GM23338 (cell line): ENCODE measurements around the gene CCNK. TPM values are rescaled to one million over a fixed set of nuclear protein-coding genes. Genes with fewer than 3 reads are reported as not detected.

Experiments
- ATAC-seq: fragments of 200-7000 bp; cut with Tn5 transposase; 3 replicates; pipeline ENCODE4 v1.9.1; 2020
- DNase-seq: peaks from one replicate; pipeline ENCODE4 v3.0.0-alpha.2; 2015; ENCODE audit warnings: low spot score
- H2AFZ ChIP-seq: fragments of 200-600 bp; sonication (generic); 2 replicates; pipeline ENCODE4 v1.8.0; 2016; ENCODE audit warnings: antibody characterized with exemption, mild to moderate bottlenecking, moderate library complexity
- H3F3A ChIP-seq: fragments of 200-600 bp; sonication (generic); replicated peaks from 2 replicates; pipeline ENCODE4 v1.8.0; 2017; ENCODE audit warnings: antibody characterized with exemption, mixed run types, low read depth
- H3K27ac ChIP-seq: fragments of 200-600 bp; sonication (generic); 2 replicates; pipeline ENCODE4 v1.6.1; 2016; ENCODE audit warnings: low read depth
- H3K27me3 ChIP-seq: fragments of 200-600 bp; sonication (generic); 2 replicates; pipeline ENCODE4 v1.8.0; 2016; ENCODE audit warnings: mild to moderate bottlenecking, mixed run types, moderate library complexity; ENCODE audit not compliant: insufficient read depth
- H3K36me3 ChIP-seq: fragments of 200-600 bp; sonication (generic); 2 replicates; pipeline ENCODE4 v1.8.0; 2016; ENCODE audit warnings: mild to moderate bottlenecking; ENCODE audit not compliant: insufficient read depth
- H3K4me1 ChIP-seq: fragments of 200-600 bp; sonication (generic); 2 replicates; pipeline ENCODE4 v1.8.0; 2016; ENCODE audit warnings: mild to moderate bottlenecking, moderate library complexity; ENCODE audit not compliant: insufficient read depth
- H3K4me2 ChIP-seq: fragments of 200-600 bp; sonication (generic); 2 replicates; pipeline ENCODE4 v1.7.1; 2017; ENCODE audit warnings: mixed run types
- H3K4me3 ChIP-seq: fragments of 200-600 bp; sonication (generic); 2 replicates; pipeline ENCODE4 v1.6.1; 2016; ENCODE audit warnings: mixed run types
- H3K79me2 ChIP-seq: fragments of 200-600 bp; sonication (generic); replicated peaks from 2 replicates; pipeline ENCODE4 v1.8.0; 2017; ENCODE audit warnings: mild to moderate bottlenecking; ENCODE audit not compliant: insufficient read depth
- H3K9me2 ChIP-seq: fragments of 200-600 bp; sonication (generic); 2 replicates; pipeline ENCODE4 v1.8.0; 2017; ENCODE audit not compliant: insufficient read depth
- H4K20me1 ChIP-seq: fragments of 200-600 bp; sonication (generic); replicated peaks from 2 replicates; pipeline ENCODE4 v1.8.0; 2017; ENCODE audit warnings: mild to moderate bottlenecking; ENCODE audit not compliant: insufficient read depth
- H3K27ac Mint-ChIP-seq: 2 replicates; pipeline ENCODE4 v1.8.0; 2020; ENCODE audit warnings: inconsistent platforms, mild to moderate bottlenecking, moderate library complexity, mixed read lengths
- H3K27me3 Mint-ChIP-seq: 3 replicates; pipeline ENCODE4 v1.8.0; 2022; ENCODE audit warnings: low read depth, mild to moderate bottlenecking, moderate library complexity, mixed read lengths, inconsistent platforms; ENCODE audit not compliant: insufficient read depth, poor library complexity
- H3K36me3 Mint-ChIP-seq: 3 replicates; pipeline ENCODE4 v1.8.0; 2021; ENCODE audit warnings: low read depth, mild to moderate bottlenecking, inconsistent platforms, moderate library complexity, mixed read lengths
- H3K4me1 Mint-ChIP-seq: 3 replicates; pipeline ENCODE4 v1.8.0; 2020; ENCODE audit warnings: mild to moderate bottlenecking, inconsistent platforms, mixed read lengths
- H3K4me3 Mint-ChIP-seq: 3 replicates; pipeline ENCODE4 v1.8.0; 2021; ENCODE audit warnings: moderate library complexity, mild to moderate bottlenecking, inconsistent platforms, mixed read lengths
- H3K9me3 Mint-ChIP-seq: 3 replicates; pipeline ENCODE4 v1.8.0; 2020; ENCODE audit warnings: moderate library complexity, mild to moderate bottlenecking, inconsistent platforms, mixed read lengths
- CTCF ChIP-seq, 2 experiments: fragments of 200-600 bp in 1 of 2; sonication (generic) in 1 of 2; conservative IDR thresholded peaks; 2 replicates each; pipeline versions ENCODE4 v1.5.1 to v1.6.1; 2016 to 2017; ENCODE audit warnings: antibody characterized with exemption in 2 of 2, low read depth in 2 of 2, mild to moderate bottlenecking in 2 of 2, moderate library complexity in 1 of 2
- ETS1 ChIP-seq: IDR thresholded peaks from 2 replicates; pipeline ENCODE4 v1.6.1; 2016; ENCODE audit warnings: antibody characterized with exemption
- EZH2 ChIP-seq: fragments of 200-600 bp; sonication (generic); IDR thresholded peaks from one replicate; pipeline ENCODE4 v1.8.0; 2017; ENCODE audit warnings: antibody characterized with exemption, mild to moderate bottlenecking, low read depth; ENCODE audit not compliant: unreplicated experiment
- JUNB ChIP-seq: IDR thresholded peaks from one replicate; pipeline ENCODE4 v1.6.1; 2016; ENCODE audit warnings: antibody characterized with exemption; ENCODE audit not compliant: unreplicated experiment
- POLR2AphosphoS5 ChIP-seq: IDR thresholded peaks from 2 replicates; pipeline ENCODE4 v1.6.1; 2016; ENCODE audit warnings: antibody characterized with exemption, low read depth
- REST ChIP-seq: IDR thresholded peaks from one replicate; pipeline ENCODE4 v1.6.1; 2018; ENCODE audit warnings: antibody characterized with exemption; ENCODE audit not compliant: unreplicated experiment
- ZNF462 ChIP-seq: fragments of 250-450 bp; sonication (Bioruptor Pico); IDR thresholded peaks from 2 replicates; pipeline ENCODE4 v1.5.0; 2020; ENCODE audit warnings: mild to moderate bottlenecking, moderate library complexity
- polyA plus RNA-seq: library from polyadenylated mRNA; unstranded; fragments of >200 nt; fragmentation: Nextera tagmentation; extraction: Ambion mirVana; gene quantifications from 2 replicates; pipeline ENCODE4 v1.2.1, GENCODE V29; 2016
- total RNA-seq: library from RNA; depleted of rRNA; stranded (reverse); fragments of >200 nt; shearing (Covaris generic); gene quantifications from 2 replicates; pipeline ENCODE4 v1.2.3, GENCODE V29; 2014

Gene CCNK
- total and polyA plus RNA-seq, 2 experiments from 2014 or later, result 54.0 to 60.6 TPM

- TF ChIP-seq ZNF462 (CRISPR knock-in tag) (no peak), ETS1 (no peak), JUNB (no peak), EZH2 (no peak)
Measured at GRCh38 chr14:99531251-99532096, 50.3 kb downstream of the CCNK start (continued).

- ATAC-seq (no peak), DNase-seq (no peak)
- H3K27ac ChIP-seq, result no peak overlapping the region
- Mint-ChIP-seq H3K36me3 (no peaks in the 10 kb centered on the region), H3K27ac (no peak overlapping the region), H3K4me3 (no peak overlapping the region), H3K9me3 (no peaks in the 10 kb centered on the region), H3K4me1 (peaks cover 33% of the 10 kb centered on the region), H3K27me3 (peaks cover 13% of the 10 kb centered on the region)
- H3K79me2 ChIP-seq, result peaks cover 12% of the 10 kb centered on the region
- no peak overlapping the region for H3K4me3 ChIP-seq
- H3K27me3 ChIP-seq, result no peaks in the 10 kb centered on the region
- peaks cover 15% of the 10 kb centered on the region for H3K4me1 ChIP-seq
- no peak overlapping the region for H2AFZ ChIP-seq
- TF ChIP-seq CTCF (conservative IDR thresholded peaks at IDR 0.05; ENCODE audit: low read depth in 2 of 2), result no peak
- TF ChIP-seq POLR2AphosphoS5, result no peak
- TF ChIP-seq REST, result no peak
- H3K4me2 ChIP-seq, result no peak overlapping the region
- no peaks in the 10 kb centered on the region for H3K9me2 ChIP-seq
- no peaks in the 10 kb centered on the region for H4K20me1 ChIP-seq
- H3K36me3 ChIP-seq, result no peaks in the 10 kb centered on the region
- 0 out of 2 replicates have a peak, but pooled peaks cover 3% of the 10 kb centered on the region for H3F3A ChIP-seq
Measured at GRCh38 chr14:99532310-99532709, 51.1 kb downstream of the CCNK start.
